ENCODE results near the gene FCHSD2. TPM values are rescaled to one million over a fixed set of nuclear protein-coding genes. Genes with fewer than 3 reads are reported as not detected.

The FCHSD2 gene
- total RNA-seq, 1 donor from 2014 or later = 20.4 TPM

DNA sequence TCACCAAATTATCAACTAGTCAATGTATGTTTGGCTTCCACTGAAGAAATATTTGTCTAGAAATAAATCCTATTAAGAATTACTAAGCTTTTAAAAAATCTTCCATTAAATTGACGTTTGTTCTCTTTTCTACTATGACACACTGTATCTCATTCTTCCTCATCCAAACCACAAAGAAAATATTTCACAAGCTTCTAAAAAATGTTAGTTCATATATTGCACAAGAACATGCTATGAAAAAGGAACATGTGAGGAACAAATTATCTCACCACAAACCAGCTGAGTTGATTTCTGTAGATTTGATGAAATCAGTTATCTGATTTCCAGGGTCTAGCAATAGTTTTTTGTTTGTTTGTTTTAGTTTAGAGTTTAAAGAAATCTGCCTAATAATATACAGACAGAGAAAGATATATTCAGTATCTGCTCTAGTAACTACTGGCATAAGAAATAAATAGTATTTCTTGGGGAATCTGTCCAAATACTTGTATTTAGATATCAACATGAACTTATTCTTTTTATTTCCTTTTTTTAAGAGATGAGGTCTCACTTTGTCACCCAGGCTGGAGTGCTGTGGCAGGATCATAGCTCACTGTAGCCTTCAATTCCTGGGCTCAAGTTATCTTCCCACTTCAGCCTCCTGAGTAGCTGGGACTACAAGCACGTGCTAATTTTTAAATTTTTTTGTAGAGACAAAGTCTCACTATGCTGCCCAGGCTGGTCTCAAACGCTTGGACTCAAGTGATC, 166.2 kb downstream of the FCHSD2 start:
- peaks cover 35% of the 10 kb centered on the region for H3K4me1 Mint-ChIP-seq
- intact Hi-C loops (cut with micrococcal nuclease) = loop anchor here (1.0 kb wide), 1 partner anchor 58 kb away; no protein-coding TSS in a partner anchor
- no peak overlapping the region for H3K27ac Mint-ChIP-seq
- no peak for DNase-seq
- H3K9me3 Mint-ChIP-seq = peaks cover 22% of the 10 kb centered on the region
- no peaks in the 10 kb centered on the region for H3K27me3 Mint-ChIP-seq
- no peak overlapping the region for H3K4me3 Mint-ChIP-seq
- peaks cover 67% of the 10 kb centered on the region for H3K36me3 Mint-ChIP-seq (ENCODE audit: low read depth)

DNA sequence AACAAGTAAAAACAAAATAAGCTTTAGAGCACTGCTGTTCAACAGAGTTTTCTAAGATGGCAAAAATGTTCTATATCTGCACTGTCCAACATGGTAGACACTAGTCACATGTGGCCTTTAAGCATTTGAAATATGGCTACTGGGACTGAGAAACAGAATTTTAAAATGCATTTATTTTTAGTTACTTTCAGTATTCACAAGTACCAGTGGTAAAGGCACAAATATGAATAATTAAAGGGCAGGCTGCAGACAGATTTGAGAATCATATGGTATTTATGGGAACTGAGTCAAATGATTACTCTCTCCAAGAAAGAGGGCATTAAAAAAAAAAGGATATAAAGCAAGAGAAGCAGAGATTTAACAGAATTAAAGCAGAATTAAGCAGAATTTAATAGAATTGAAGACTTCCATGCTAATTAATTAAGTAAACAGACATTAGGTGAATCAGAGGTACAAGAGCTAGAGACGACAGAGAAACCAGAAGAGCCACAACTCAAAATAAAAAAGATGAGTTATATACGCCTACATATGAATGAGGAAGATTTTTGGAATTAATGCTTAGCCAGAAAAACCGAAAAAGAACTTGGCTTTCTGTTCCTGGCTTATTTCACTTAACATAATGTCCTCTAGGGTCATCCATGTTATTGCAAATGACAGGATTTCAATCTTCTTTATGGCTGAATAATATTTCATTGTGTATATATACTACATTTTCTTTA, 167.5 kb downstream of the FCHSD2 start:
- intact Hi-C loops (cut with micrococcal nuclease) = loop anchor here (1.0 kb wide), 1 partner anchor 60 kb away; no protein-coding TSS in a partner anchor

DNA sequence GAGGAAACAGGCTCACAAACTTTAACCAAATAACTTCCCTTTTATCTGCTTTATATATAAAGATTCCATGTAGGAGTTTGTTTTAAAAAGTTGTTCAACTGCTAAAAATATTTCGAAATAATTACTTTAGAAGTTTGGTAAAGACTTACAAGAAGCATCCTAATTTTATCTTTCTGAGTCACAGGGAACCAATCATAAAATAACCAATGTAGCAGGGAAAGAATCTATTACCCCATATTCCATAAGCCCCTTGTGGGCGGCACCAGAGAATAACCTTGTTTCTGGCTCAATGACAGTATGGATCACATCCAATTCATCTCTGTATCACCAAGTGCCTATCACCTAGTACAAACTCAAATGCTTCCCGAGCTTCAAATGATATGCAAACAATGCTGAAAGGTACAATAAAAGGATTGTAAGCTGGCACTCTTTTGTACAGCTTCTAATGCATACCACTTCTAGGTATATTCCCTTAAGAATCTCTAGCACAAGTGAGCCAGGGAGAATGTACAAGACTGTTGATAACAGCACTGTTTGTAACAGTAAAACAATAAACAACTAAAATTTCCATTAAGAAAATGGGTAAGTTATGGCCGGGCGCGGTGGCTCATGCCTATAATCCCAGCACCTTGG, 169.5 kb downstream of the FCHSD2 start:
- Mint-ChIP-seq H3K4me3 (no peak overlapping the region), H3K27ac (no peak overlapping the region), H3K4me1 (peaks cover 53% of the 10 kb centered on the region), H3K9me3 (peaks cover 18% of the 10 kb centered on the region), H3K27me3 (no peaks in the 10 kb centered on the region), H3K36me3 (ENCODE audit: low read depth) (peaks cover 47% of the 10 kb centered on the region)
- intact Hi-C loops (cut with micrococcal nuclease) = no loop called here
- no peak for DNase-seq

More for the DNA sequence above, 167.5 kb downstream of the FCHSD2 start:
- no peak for DNase-seq
- Mint-ChIP-seq H3K27me3 (no peaks in the 10 kb centered on the region), H3K27ac (no peak overlapping the region), H3K9me3 (peaks cover 22% of the 10 kb centered on the region), H3K36me3 (ENCODE audit: low read depth) (peaks cover 58% of the 10 kb centered on the region), H3K4me1 (peaks cover 45% of the 10 kb centered on the region), H3K4me3 (no peak overlapping the region)

DNA sequence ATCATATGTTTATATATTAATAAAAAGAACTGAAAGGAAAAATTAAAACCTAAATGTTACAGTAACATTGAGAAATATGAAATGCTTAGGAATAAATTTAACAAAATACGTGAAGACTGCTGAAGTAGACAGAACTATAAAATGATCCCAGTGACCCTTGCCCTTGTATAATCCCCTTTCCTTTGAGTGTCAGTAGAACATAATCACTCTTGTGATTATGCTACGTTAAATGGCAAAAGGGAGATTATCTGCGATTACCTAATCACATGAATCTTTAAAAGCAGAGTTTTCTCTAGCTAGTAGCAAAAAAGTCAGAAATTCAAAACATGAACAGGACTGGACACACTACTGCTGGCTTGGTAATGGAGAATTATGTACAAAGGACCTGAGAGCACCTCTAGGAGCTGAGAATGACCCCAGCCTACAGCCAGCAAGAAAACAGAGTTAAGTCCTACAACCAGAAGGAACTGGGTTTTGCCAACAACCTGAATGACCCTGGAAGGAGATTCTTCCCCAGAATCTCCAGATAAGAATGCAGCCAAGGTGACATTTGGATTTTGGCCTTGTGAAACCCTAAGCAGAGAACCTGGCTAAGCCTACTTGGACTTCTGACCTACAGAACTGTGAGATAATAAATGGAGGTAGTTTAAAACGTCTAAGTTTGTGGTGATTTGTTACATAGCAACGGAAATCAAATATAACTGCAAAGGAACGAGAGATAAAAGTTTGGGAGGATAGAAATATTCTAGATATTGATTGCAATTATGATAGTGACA, 170.7 kb downstream of the FCHSD2 start:
- no peak overlapping the region for H3K27ac Mint-ChIP-seq
- H3K4me1 Mint-ChIP-seq = peaks cover 55% of the 10 kb centered on the region
- peaks cover 45% of the 10 kb centered on the region for H3K36me3 Mint-ChIP-seq (ENCODE audit: low read depth)
- peaks cover 18% of the 10 kb centered on the region for H3K9me3 Mint-ChIP-seq
- no peak for DNase-seq
- intact Hi-C loops (cut with micrococcal nuclease) = loop anchor here (2.0 kb wide), 1 partner anchor 169 kb away; no protein-coding TSS in a partner anchor
- H3K4me3 Mint-ChIP-seq = no peak overlapping the region
- H3K27me3 Mint-ChIP-seq = no peaks in the 10 kb centered on the region

DNA sequence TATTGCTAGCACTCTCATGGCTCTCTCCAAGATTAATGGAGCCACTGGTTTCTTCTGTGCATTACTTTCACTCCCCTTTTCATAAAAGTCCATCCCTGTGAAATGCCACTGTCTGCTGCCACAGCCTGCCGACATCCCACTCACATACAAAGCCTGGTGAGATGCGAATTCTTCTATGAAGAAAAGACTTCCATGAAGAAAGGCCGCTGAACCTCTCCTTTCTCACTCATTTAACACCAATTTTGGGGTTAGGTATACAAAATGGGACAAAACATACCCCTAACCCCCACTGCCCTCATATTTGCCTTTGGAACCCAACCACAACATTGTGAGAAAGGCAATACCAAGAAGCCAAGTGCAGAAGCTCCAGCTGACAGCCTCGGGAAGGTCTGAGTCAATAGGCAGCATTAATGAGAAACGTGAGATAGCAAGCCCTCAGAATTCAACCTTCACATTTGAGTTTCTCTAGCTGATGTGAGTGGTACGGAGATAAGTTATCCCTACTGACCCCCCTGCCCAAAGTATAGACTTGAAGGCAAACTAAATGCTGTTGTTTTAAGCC, 171.5 kb downstream of the FCHSD2 start:
- peak; percentile 64 for DNase-seq
- Mint-ChIP-seq H3K36me3 (ENCODE audit: low read depth) (peaks cover 43% of the 10 kb centered on the region), H3K27ac (peak overlapping the region; percentile 80), H3K9me3 (peaks cover 15% of the 10 kb centered on the region), H3K27me3 (no peaks in the 10 kb centered on the region), H3K4me3 (peak overlapping the region; percentile 57), H3K4me1 (peaks cover 51% of the 10 kb centered on the region)
- intact Hi-C loops (cut with micrococcal nuclease) = loop anchor here (1.0 to 2.0 kb wide), 2 partner anchors 64 to 170 kb away; no protein-coding TSS in a partner anchor

DNA sequence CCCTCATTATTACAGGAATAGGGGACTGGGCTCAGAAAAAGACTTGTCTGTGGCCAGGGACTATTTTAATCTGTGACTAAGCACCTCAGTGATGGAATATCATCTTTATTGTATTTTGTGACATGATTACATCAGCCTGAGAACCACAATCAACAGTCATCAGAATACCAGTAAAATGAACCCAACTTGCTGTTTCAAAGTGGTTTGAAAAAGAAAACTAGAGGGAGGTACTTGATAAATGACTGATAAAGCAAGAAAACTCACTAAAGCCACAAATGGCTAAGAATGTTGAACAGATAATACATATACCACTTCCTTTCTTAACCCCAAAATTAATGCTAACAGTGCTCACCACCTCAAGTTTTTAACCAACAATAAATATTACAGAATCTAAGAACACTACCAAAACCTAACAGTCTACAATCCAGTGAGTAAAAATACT, 172.2 kb downstream of the FCHSD2 start:
- H3K27me3 Mint-ChIP-seq = no peaks in the 10 kb centered on the region
- H3K36me3 Mint-ChIP-seq (ENCODE audit: low read depth) = peaks cover 40% of the 10 kb centered on the region

DNA sequence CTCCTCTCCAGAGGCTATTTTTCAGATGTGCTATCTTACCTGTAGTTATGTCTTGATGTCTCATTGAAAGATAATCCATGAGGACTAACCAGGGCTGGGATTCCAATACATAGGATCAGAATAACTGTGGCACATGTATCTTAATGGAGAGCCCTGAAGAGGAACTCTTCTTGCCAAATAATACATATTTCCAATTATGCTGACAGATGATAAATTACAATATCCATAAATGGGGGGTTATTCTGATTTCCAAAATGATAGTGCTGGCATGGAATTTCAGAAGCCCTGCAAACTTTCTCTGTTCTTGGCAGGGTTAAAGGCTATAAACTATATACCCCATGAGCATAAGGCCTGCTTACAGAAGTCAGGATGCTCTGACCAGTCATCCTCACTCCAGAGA, 173.7 kb downstream of the FCHSD2 start:
- Mint-ChIP-seq H3K27ac (no peak overlapping the region), H3K9me3 (peaks cover 2% of the 10 kb centered on the region), H3K27me3 (no peaks in the 10 kb centered on the region), H3K36me3 (ENCODE audit: low read depth) (peaks cover 30% of the 10 kb centered on the region), H3K4me3 (no peak overlapping the region), H3K4me1 (peaks cover 44% of the 10 kb centered on the region)
- DNase-seq = no peak
- intact Hi-C loops (cut with micrococcal nuclease) = no loop called here

More for the DNA sequence above, 172.2 kb downstream of the FCHSD2 start:
- H3K9me3 Mint-ChIP-seq = peaks cover 12% of the 10 kb centered on the region
- H3K4me3 Mint-ChIP-seq = peak overlapping the region; percentile 9
- peaks cover 53% of the 10 kb centered on the region for H3K4me1 Mint-ChIP-seq
- DNase-seq = peak; percentile 68
- H3K27ac Mint-ChIP-seq = peak overlapping the region; percentile 27
- intact Hi-C loops (cut with micrococcal nuclease) = loop anchor here (1.0 to 2.0 kb wide), 2 partner anchors 64 to 171 kb away; no protein-coding TSS in a partner anchor

DNA sequence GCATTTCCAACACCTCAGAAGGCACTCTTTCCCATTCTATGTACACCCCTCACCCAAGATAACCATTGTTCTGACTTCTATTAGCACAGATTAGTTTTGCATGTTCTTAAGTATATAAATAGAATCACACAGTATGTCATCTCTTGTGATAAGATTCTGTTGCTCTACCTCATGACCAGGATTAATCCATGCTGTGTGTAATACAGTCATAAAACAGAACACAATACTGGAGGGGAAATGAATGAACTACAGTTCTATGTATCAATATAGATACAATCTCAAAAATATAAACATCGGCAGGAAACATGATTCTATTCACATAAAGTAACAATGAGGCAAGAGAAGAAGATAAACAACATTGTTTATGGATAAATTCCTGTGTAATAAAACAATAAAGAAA, 176.4 kb downstream of the FCHSD2 start:
- Mint-ChIP-seq H3K27ac (no peak overlapping the region), H3K27me3 (no peaks in the 10 kb centered on the region), H3K4me3 (no peak overlapping the region), H3K36me3 (ENCODE audit: low read depth) (peaks cover 18% of the 10 kb centered on the region), H3K4me1 (peaks cover 29% of the 10 kb centered on the region), H3K9me3 (no peaks in the 10 kb centered on the region)
- intact Hi-C loops (cut with micrococcal nuclease) = no loop called here
- no peak for DNase-seq

DNA sequence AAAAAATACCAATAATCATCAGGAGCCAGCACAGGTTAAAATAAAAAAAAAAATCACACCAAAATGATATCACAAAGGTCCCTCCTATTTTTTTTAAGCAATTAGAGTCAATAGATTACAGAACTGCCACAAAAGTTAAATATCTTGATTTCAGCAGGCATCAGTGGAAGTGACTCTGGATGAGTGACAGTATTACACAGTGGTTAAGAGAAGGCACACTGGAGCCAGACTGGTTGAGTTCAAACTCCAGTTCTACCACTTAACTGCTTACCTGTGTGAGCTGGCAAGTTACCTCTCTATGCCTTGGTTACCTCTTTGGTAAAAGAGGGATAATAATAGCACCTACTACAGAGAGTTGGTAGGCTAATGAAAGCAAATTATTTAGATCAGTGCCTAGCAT, 179.4 kb downstream of the FCHSD2 start:
- intact Hi-C loops (cut with micrococcal nuclease) = no loop called here
- DNase-seq = no peak
- Mint-ChIP-seq H3K36me3 (ENCODE audit: low read depth) (peaks cover 27% of the 10 kb centered on the region), H3K9me3 (no peaks in the 10 kb centered on the region), H3K4me1 (peaks cover 11% of the 10 kb centered on the region), H3K4me3 (no peak overlapping the region), H3K27ac (no peak overlapping the region), H3K27me3 (no peaks in the 10 kb centered on the region)

DNA sequence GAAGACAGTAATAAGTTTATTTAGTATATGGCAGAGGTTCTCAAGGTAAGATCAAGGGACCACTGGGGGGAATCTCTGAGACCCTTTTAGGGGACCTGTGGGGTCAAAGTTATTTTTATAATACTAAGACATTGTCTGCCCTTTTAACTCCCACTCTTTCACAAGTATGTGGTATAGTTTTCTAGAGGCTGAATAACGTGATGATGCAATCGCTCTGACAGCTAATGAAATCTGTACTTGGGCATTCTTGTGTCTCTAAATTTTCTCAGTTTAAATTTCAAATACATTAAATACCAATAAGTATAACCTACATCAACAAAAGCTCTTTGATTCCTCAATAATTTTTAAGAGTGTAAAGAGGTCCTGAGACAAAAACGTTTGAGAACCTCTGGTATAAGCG, 180.0 kb downstream of the FCHSD2 start:
- Mint-ChIP-seq H3K27me3 (no peaks in the 10 kb centered on the region), H3K36me3 (ENCODE audit: low read depth) (peaks cover 25% of the 10 kb centered on the region), H3K27ac (no peak overlapping the region), H3K4me1 (peaks cover 9% of the 10 kb centered on the region), H3K9me3 (peaks cover 5% of the 10 kb centered on the region), H3K4me3 (no peak overlapping the region)
- intact Hi-C loops (cut with micrococcal nuclease) = no loop called here
- DNase-seq = no peak

DNA sequence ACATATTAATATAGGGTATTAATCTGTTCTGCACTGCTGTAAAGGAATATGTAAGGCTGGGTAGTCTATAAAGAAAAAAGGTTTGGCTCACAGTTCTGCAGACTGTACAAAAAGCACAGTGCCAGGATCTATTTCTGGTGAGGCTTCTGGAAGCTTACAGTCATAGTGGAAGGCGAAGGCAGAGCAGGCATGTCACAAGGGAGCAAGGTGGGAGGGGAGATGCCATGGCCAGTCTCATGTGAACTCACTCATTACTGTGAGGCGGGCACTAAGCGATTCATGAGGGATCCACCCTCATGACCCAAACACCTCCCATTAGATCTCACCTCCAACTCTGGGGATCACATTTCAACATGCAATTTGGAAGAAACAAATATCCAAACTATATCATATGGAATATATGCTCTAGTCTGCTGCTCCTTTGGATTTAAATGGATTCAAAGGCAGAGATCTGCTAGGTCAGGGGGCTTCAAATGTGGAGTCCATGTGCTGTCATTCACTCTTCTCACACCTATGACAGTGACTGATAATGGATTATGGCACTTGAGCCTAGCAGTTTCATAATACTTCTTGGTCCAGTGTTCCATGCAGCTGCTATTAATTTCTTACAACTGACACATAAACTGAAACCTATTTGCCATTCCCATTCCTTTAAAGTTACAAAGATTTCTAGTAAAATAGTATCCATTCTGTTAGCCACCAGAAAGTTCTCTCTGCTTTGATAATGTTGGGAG, 182.0 kb downstream of the FCHSD2 start:
- Mint-ChIP-seq H3K36me3 (ENCODE audit: low read depth) (peaks cover 20% of the 10 kb centered on the region), H3K27me3 (no peaks in the 10 kb centered on the region), H3K4me3 (no peak overlapping the region), H3K27ac (no peak overlapping the region), H3K4me1 (peaks cover 4% of the 10 kb centered on the region), H3K9me3 (peaks cover 5% of the 10 kb centered on the region)
- intact Hi-C loops (cut with micrococcal nuclease) = no loop called here
- no peak for DNase-seq

DNA sequence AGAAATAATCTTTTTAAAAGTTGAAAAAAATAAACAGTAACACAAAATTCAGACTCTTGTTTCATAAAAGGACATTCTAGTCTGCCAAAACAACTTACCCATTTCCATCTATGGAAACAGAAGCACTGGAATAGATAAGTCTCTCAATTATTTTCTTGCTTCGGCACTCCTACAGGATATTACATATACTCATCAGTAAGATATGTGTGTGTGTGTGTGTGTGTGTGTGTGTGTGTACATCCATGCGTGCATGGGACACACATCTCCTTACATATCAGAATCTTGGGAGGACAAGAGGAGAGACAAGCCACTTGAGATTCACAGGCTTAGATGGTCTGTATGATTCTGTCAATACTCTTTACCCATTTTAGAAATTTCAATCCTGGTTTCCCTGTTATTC, 183.3 kb downstream of the FCHSD2 start:
- H3K27ac Mint-ChIP-seq = no peak overlapping the region
- H3K36me3 Mint-ChIP-seq (ENCODE audit: low read depth) = peaks cover 16% of the 10 kb centered on the region
- intact Hi-C loops (cut with micrococcal nuclease) = no loop called here

More for the DNA sequence above, 183.3 kb downstream of the FCHSD2 start:
- DNase-seq = no peak
- H3K4me3 Mint-ChIP-seq = no peak overlapping the region
- H3K9me3 Mint-ChIP-seq = peaks cover 5% of the 10 kb centered on the region
- no peaks in the 10 kb centered on the region for H3K27me3 Mint-ChIP-seq
- H3K4me1 Mint-ChIP-seq = peaks cover 2% of the 10 kb centered on the region

Measured in activated CD4-positive, alpha-beta T cell treated with anti-CD3 and anti-CD28 coated beads, Interleukin-2, amount 10 ng/mL, durations not matched to agents 24 days and 14 days (primary cell).